Measurements from ENCODE around the gene CAMK1D.
"Not testable (repeated sequence)": the region's sequence is repeated elsewhere in the genome, so short reads cannot be mapped to it uniquely, and the experiment has no call there.

Gene CAMK1D

GRCh38 chr10:12730809-12731519, 381.6 kb downstream of the CAMK1D start:
- no peak for DNase-seq

- DNase-seq = no peak
Observed at GRCh38 chr10:12733271-12733670, 383.9 kb downstream of the CAMK1D start.

GRCh38 chr10:12735843-12736462, 386.6 kb downstream of the CAMK1D start:
- DNase-seq = no peak

GRCh38 chr10:12740813-12741212, 391.5 kb downstream of the CAMK1D start:
- DNase-seq = no peak

- no peak for DNase-seq
Observed at GRCh38 chr10:12741360-12741804, 392.0 kb downstream of the CAMK1D start.

- no peak for DNase-seq
Observed at GRCh38 chr10:12742771-12743170, 393.4 kb downstream of the CAMK1D start.

- not testable (repeated sequence) for DNase-seq
Observed at GRCh38 chr10:12743466-12743865, 394.1 kb downstream of the CAMK1D start.

GRCh38 chr10:12743941-12744340, 394.6 kb downstream of the CAMK1D start:
- DNase-seq = no peak

GRCh38 chr10:12748186-12748585, 398.8 kb downstream of the CAMK1D start:
- DNase-seq = no peak

GRCh38 chr10:12749760-12750478, 400.6 kb downstream of the CAMK1D start:
- no peak for DNase-seq

- no peak for DNase-seq
Observed at GRCh38 chr10:12750526-12751201, 401.3 kb downstream of the CAMK1D start.

- no peak for DNase-seq
Observed at GRCh38 chr10:12755075-12755474, 405.7 kb downstream of the CAMK1D start.

GRCh38 chr10:12757351-12757750, 408.0 kb downstream of the CAMK1D start:
- DNase-seq = no peak

GRCh38 chr10:12758271-12758670, 408.9 kb downstream of the CAMK1D start:
- no peak for DNase-seq

- no peak for DNase-seq
Observed at GRCh38 chr10:12766223-12766622, 416.9 kb downstream of the CAMK1D start.

GRCh38 chr10:12768156-12769100, 419.1 kb downstream of the CAMK1D start:
- no peak for DNase-seq

- no peak for DNase-seq
Observed at GRCh38 chr10:12769323-12770044, 420.1 kb downstream of the CAMK1D start.

GRCh38 chr10:12771981-12772760, 422.8 kb downstream of the CAMK1D start:
- DNase-seq = no peak

- DNase-seq = no peak
Observed at GRCh38 chr10:12772797-12773587, 423.6 kb downstream of the CAMK1D start.
